HepG2 (cell line): ENCODE data around the gene MXRA7. TPM values are rescaled to one million over a fixed set of nuclear protein-coding genes. Genes with fewer than 3 reads are reported as not detected.
A peak's percentile ranks its signal among the peaks of the same experiment; 100 is the strongest.

Experiments
- CEBPG ChIP-seq: IDR thresholded peaks from 2 replicates; pipeline ENCODE4 v1.6.1; 2016
- CREB1 ChIP-seq, 2 experiments: fragments of 450-650 bp in 1 of 2; IDR thresholded peaks; 2 replicates each; pipeline ENCODE4 v1.6.1; 2016 to 2017; ENCODE audit warnings: control low read depth in 1 of 2, mild to moderate bottlenecking in 1 of 2, missing compliant biosample characterization in 1 of 2, missing genetic modification characterization in 1 of 2
- GTF3A ChIP-seq: sonication (generic); formaldehyde crosslinking; conservative IDR thresholded peaks from 2 replicates; pipeline ENCODE4 v1.4.0; 2020; ENCODE audit warnings: mild to moderate bottlenecking, missing genetic modification reagents
- IKZF5 ChIP-seq: IDR thresholded peaks from 2 replicates; pipeline ENCODE4 v1.6.1; 2018; ENCODE audit warnings: missing genetic modification reagents, mild to moderate bottlenecking, missing compliant biosample characterization
- MXD1 ChIP-seq: sonication (generic); formaldehyde crosslinking; IDR thresholded peaks from 2 replicates; pipeline ENCODE4 v1.4.0; 2020; ENCODE audit warnings: mild to moderate bottlenecking, missing genetic modification reagents
- NBN ChIP-seq: fragments of 450-650 bp; conservative IDR thresholded peaks from 2 replicates; pipeline ENCODE4 v1.6.1; 2017
- NFIB ChIP-seq: sonication (generic); formaldehyde crosslinking; IDR thresholded peaks from 2 replicates; pipeline ENCODE4 v1.9.0; 2021; ENCODE audit warnings: missing genetic modification reagents, mild to moderate bottlenecking, borderline replicate concordance
- PAXIP1 ChIP-seq: sonication (generic); formaldehyde crosslinking; conservative IDR thresholded peaks from 2 replicates; pipeline ENCODE4 v1.4.0; 2020; ENCODE audit warnings: mild to moderate bottlenecking, missing genetic modification reagents, moderate library complexity
- PHF5A ChIP-seq: IDR thresholded peaks from one replicate; pipeline ENCODE4 v1.6.1; 2018; ENCODE audit warnings: low read depth, missing genetic modification reagents; ENCODE audit not compliant: unreplicated experiment
- ZNF143 ChIP-seq: sonication (generic); formaldehyde crosslinking; IDR thresholded peaks from 2 replicates; pipeline ENCODE4 v1.4.0; 2020; ENCODE audit warnings: missing genetic modification reagents
- ZNF205 ChIP-seq: IDR thresholded peaks from 2 replicates; pipeline ENCODE4 v1.6.1; 2018; ENCODE audit warnings: missing biosample characterization, missing genetic modification reagents
- ZNF264 ChIP-seq: sonication (generic); formaldehyde crosslinking; IDR thresholded peaks from 2 replicates; pipeline ENCODE4 v1.4.0; 2020; ENCODE audit warnings: missing genetic modification reagents
- ZNF282 ChIP-seq: fragments of 450-650 bp; IDR thresholded peaks from 2 replicates; pipeline ENCODE4 v1.6.1; 2018; ENCODE audit not compliant: partially characterized antibody
- ZNF318 ChIP-seq: sonication (generic); formaldehyde crosslinking; IDR thresholded peaks from 2 replicates; pipeline ENCODE4 v1.4.0; 2020; ENCODE audit warnings: mild to moderate bottlenecking, missing genetic modification reagents
- ZNF530 ChIP-seq: sonication (generic); formaldehyde crosslinking; IDR thresholded peaks from 2 replicates; pipeline ENCODE4 v1.5.0; 2020; ENCODE audit warnings: low read depth, mild to moderate bottlenecking, missing genetic modification reagents
- ZNF614 ChIP-seq: IDR thresholded peaks from 2 replicates; pipeline ENCODE4 v1.6.1; 2018; ENCODE audit warnings: missing biosample characterization, missing genetic modification reagents, inconsistent platforms, borderline replicate concordance
- ZNF776 ChIP-seq: sonication (generic); formaldehyde crosslinking; IDR thresholded peaks from 2 replicates; pipeline ENCODE4 v1.4.0; 2020; ENCODE audit warnings: mild to moderate bottlenecking, missing genetic modification reagents
- polyA plus RNA-seq, 8 experiments: library from polyadenylated mRNA; depleted of rRNA in 3 of 8; stranded (reverse) in 7 of 8; unstranded in 1 of 8; fragments of >200 nt; fragmentation: Illumina TruSeq in 4 of 8; extraction: Trizol in 4 of 8; gene quantifications; 2 replicates each; pipeline versions ENCODE4 v1.2.1 to v1.2.3, GENCODE V29; 2011 to 2016; ENCODE audit warnings: low read depth in 4 of 8, missing spikeins in 1 of 8, mixed read lengths in 1 of 8; ENCODE audit not compliant: insufficient read depth in 1 of 8
- total RNA-seq, 5 experiments: library from RNA; depleted of rRNA; stranded (reverse); fragments of >200 nt; fragmentation: Illumina TruSeq; extraction: Trizol; gene quantifications; 2 replicates each; pipeline ENCODE4 v1.2.3, GENCODE V29; 2016; ENCODE audit warnings: low read depth in 1 of 5

MXRA7 gene
- total and polyA plus RNA-seq, 2 of the 13 experiments (the other 11 are each of a cell fraction or from before 2014, with no cell fraction given): 44.8 to 112 TPM

- TF ChIP-seq ZNF264 (CRISPR knock-in tag): no peak
- TF ChIP-seq IKZF5: no peak
- no peak for TF ChIP-seq CEBPG (CRISPR knock-in tag)
- no peak for TF ChIP-seq ZNF205 (CRISPR knock-in tag)
- TF ChIP-seq ZNF776: no peak
- no peak for TF ChIP-seq PHF5A (CRISPR knock-in tag)
- TF ChIP-seq ZNF614 (CRISPR knock-in tag): no peak
- TF ChIP-seq ZNF282: no peak
- TF ChIP-seq ZNF143: no peak
- no peak for TF ChIP-seq CREB1 (IDR thresholded peaks at IDR 0.05)
- no peak for TF ChIP-seq CREB1 (CRISPR knock-in tag; IDR thresholded peaks at IDR 0.05)
- 0 out of 2 replicates have a peak, but pooled peaks have one; percentile 14 for TF ChIP-seq MXD1 (CRISPR knock-in tag)
- TF ChIP-seq NBN: no peak
- TF ChIP-seq ZNF530 (CRISPR knock-in tag): no peak
- TF ChIP-seq GTF3A: no peak
- TF ChIP-seq ZNF318 (CRISPR knock-in tag): no peak
- no peak for TF ChIP-seq PAXIP1
- TF ChIP-seq NFIB (CRISPR knock-in tag): no peak
Measured at GRCh38 chr17:76707985-76708807, 2.6 kb downstream of the MXRA7 start (continued).
